Epithelial cell of esophagus (primary cell): ENCODE data around the gene RNLS.

Experiments used
- DNase-seq: peaks from one replicate; pipeline ENCODE4 v3.0.0; 2010; ENCODE audit warnings: low read depth
- H3K4me3 ChIP-seq: 2 replicates; pipeline ENCODE4 v1.5.1; 2011; ENCODE audit warnings: mild to moderate bottlenecking, low read length, control low read depth
- TF ChIP-seq, protein P1 (sequence below): IDR thresholded peaks from 2 replicates; pipeline ENCODE4 v1.5.1; 2011; ENCODE audit warnings: low read depth, mild to moderate bottlenecking, low read length, control low read depth, inconsistent platforms; ENCODE audit not compliant: insufficient read depth; ENCODE audit errors: missing control alignments

The RNLS gene

GRCh38 chr10:88541116-88541626, 41.9 kb downstream of the RNLS start:
- H3K4me3 ChIP-seq: no peak overlapping the region
- TF ChIP-seq, protein P1, sequence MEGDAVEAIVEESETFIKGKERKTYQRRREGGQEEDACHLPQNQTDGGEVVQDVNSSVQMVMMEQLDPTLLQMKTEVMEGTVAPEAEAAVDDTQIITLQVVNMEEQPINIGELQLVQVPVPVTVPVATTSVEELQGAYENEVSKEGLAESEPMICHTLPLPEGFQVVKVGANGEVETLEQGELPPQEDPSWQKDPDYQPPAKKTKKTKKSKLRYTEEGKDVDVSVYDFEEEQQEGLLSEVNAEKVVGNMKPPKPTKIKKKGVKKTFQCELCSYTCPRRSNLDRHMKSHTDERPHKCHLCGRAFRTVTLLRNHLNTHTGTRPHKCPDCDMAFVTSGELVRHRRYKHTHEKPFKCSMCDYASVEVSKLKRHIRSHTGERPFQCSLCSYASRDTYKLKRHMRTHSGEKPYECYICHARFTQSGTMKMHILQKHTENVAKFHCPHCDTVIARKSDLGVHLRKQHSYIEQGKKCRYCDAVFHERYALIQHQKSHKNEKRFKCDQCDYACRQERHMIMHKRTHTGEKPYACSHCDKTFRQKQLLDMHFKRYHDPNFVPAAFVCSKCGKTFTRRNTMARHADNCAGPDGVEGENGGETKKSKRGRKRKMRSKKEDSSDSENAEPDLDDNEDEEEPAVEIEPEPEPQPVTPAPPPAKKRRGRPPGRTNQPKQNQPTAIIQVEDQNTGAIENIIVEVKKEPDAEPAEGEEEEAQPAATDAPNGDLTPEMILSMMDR: no peak
- DNase-seq: peak; percentile 63

GRCh38 chr10:88540351-88540750, 42.8 kb downstream of the RNLS start:
- H3K4me3 ChIP-seq: no peak overlapping the region
- TF ChIP-seq, protein P1: no peak
- peak; percentile 18 for DNase-seq

- TF ChIP-seq, protein P1: no peak
- H3K4me3 ChIP-seq: no peak overlapping the region
- no peak for DNase-seq
Observed at GRCh38 chr10:88538048-88538447, 45.1 kb downstream of the RNLS start.

DNA sequence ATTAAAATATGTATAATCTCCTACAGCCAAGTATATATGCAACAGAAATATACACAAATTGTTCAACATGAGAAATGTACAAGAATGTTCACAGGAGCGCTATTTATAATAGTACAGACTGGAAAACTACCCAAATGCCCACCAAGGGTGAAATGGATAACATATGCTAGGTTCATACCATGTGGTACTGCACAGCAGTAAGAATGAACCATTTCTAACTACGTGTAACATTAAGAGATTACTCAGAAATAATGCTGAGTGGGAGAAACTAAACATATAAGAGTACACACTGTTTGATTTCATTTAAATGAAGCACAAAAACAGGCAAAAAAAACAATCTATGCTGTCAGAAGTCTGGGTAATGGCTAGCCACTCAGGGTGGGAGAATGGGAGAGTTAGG, 45.8 kb downstream of the RNLS start:
- DNase-seq: no peak
- no peak overlapping the region for H3K4me3 ChIP-seq
- TF ChIP-seq, protein P1: no peak

GRCh38 chr10:88536437-88536836, 46.7 kb downstream of the RNLS start:
- TF ChIP-seq, protein P1: no peak
- H3K4me3 ChIP-seq: no peak overlapping the region
- no peak for DNase-seq

DNA sequence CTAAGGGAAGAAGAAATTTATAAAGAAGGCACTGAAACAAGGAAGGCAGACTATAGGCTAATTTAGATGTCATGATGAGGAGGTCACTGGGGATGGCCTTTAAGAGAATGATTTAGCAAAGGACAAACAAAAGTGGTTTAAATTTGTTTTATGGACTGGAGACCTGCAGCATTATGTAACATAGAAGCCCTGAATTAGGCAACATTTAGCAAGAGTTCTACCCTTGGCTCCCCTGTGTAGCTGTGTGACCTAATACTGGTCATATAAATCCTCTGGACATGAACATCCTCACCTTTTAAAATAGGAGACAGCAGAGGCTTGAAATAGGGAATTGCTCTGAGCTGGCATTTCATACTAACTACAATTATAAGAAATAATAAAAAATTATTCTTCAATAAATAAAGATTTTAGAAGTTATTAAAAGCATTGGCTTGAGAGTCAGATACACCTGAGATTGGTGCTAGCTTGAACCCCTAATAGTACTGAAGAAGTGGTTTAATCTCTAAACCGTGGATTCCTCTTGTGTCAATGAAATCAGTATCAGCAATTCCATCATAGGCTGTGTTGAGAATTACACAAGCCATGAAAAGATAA, 48.9 kb downstream of the RNLS start:
- H3K4me3 ChIP-seq: no peak overlapping the region
- TF ChIP-seq, protein P1: no peak
- DNase-seq: no peak
